Vagina (tissue), 2 donors: ENCODE results near the gene MAP3K14. TPM values are rescaled to one million over a fixed set of nuclear protein-coding genes. Genes with fewer than 3 reads are reported as not detected.

Source experiments
- DNase-seq, 2 donors: peaks; one replicate each; pipeline ENCODE4 v3.0.0-alpha.2; 2017; ENCODE audit errors: extremely low spot score in 2 of 2
- H3K27ac ChIP-seq: fragments of 200-600 bp; sonication (generic); one replicate; pipeline ENCODE4 v1.5.1; 2019
- H3K27me3 ChIP-seq: fragments of 200-600 bp; sonication (generic); one replicate; pipeline ENCODE4 v1.5.1; 2019
- H3K36me3 ChIP-seq, 2 donors: fragments of 200-600 bp; sonication (generic); one replicate each; pipeline ENCODE4 v1.5.1; 2017 to 2019
- H3K4me1 ChIP-seq: fragments of 200-600 bp; sonication (generic); one replicate; pipeline ENCODE4 v1.5.1; 2019
- H3K4me3 ChIP-seq, 2 donors: fragments of 200-600 bp; sonication (generic); 1 replicate in 1 of 2; 2 replicates in 1 of 2; pipeline ENCODE4 v1.5.1; 2016 to 2019
- H3K9me3 ChIP-seq: fragments of 200-600 bp; sonication (generic); one replicate; pipeline ENCODE4 v1.5.1; 2019
- POLR2A ChIP-seq, 2 donors: fragments of 450-650 bp; IDR thresholded peaks; one replicate each; pipeline ENCODE4 v1.6.1; 2017; ENCODE audit warnings: antibody characterized with exemption in 2 of 2, mild to moderate bottlenecking in 2 of 2, moderate library complexity in 2 of 2
- POLR2AphosphoS5 ChIP-seq, 2 donors: sonication (generic); formaldehyde crosslinking; IDR thresholded peaks; one replicate each; pipeline ENCODE4 v1.9.0; 2017; ENCODE audit warnings: antibody characterized with exemption in 2 of 2, mild to moderate bottlenecking in 2 of 2, low read depth in 1 of 2; ENCODE audit not compliant: insufficient read depth in 1 of 2
- intact Hi-C: fragments of 100-400 bp; cut with DNase I; formaldehyde crosslinking; loops from one replicate; pipeline ENCODE4 v1.15.1; 2023
- total RNA-seq: library from RNA; depleted of rRNA; stranded (reverse); fragments of >200 nt; gene quantifications from one replicate; pipeline ENCODE4 v1.2.3, GENCODE V29; 2016
- TF ChIP-seq, protein P1 (sequence below), 3 experiments: fragments of 450-650 bp in 2 of 3; fragments of 200-600 bp in 1 of 3; sonication (generic) in 1 of 3; IDR thresholded peaks; one replicate each; pipeline ENCODE4 v1.5.1; 2017 to 2019; ENCODE audit warnings: antibody characterized with exemption in 3 of 3, mild to moderate bottlenecking in 2 of 3, moderate library complexity in 2 of 3

The MAP3K14 gene
- total RNA-seq, 1 donor from 2014 or later: 9.8 TPM

GRCh38 chr17:45235416-45236281 is 81.2 kb downstream of the MAP3K14 start:
- no peak for TF ChIP-seq POLR2A (IDR thresholded peaks at IDR 0.05)
- TF ChIP-seq, protein P1, sequence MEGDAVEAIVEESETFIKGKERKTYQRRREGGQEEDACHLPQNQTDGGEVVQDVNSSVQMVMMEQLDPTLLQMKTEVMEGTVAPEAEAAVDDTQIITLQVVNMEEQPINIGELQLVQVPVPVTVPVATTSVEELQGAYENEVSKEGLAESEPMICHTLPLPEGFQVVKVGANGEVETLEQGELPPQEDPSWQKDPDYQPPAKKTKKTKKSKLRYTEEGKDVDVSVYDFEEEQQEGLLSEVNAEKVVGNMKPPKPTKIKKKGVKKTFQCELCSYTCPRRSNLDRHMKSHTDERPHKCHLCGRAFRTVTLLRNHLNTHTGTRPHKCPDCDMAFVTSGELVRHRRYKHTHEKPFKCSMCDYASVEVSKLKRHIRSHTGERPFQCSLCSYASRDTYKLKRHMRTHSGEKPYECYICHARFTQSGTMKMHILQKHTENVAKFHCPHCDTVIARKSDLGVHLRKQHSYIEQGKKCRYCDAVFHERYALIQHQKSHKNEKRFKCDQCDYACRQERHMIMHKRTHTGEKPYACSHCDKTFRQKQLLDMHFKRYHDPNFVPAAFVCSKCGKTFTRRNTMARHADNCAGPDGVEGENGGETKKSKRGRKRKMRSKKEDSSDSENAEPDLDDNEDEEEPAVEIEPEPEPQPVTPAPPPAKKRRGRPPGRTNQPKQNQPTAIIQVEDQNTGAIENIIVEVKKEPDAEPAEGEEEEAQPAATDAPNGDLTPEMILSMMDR (IDR thresholded peaks at IDR 0.05): peak; percentile 75 to 82 (median 78)

DNA sequence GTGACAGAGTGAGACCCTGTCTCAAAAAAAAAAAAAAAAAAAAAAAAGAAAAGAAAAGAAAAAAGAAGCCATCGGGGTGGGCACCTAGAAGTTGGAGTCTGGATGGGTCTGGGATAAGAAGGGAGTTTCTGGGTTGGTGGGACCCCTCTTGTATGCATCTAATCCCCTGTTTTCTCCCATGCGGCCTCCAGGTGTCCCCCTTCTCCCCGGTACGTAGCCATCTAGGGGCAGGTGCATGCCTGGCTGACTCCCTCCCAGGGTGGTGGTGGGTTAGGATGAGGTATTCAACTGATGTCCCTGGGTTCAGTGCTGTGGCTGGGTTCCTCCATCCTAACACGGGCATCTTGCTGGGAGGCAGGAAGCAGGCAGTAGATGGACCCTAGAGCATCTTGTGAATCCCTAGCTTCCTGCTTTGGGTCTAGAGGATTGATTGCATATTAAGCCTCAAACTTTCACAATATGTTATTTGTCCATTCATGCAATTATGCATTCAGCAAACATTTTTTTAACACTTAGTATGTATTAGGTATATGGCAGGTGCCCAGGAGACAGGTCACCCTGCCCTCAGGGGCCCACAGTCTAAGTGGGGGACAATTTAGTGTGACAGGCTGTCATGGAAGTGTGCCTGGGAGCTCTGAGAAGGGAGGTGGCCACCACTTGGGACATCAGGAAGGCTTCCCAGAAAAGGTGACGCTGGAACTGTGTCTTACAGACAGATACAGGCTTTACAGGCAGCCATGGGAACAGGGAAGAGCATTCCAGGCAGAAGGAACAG is 82.0 kb downstream of the MAP3K14 start:
- Histone ChIP-seq H3K4me3 (no peak overlapping the region), H3K27me3 (no peaks in the 10 kb centered on the region), H3K9me3 (no peaks in the 10 kb centered on the region), H3K27ac (no peak overlapping the region), H3K4me1 (peaks cover 20% of the 10 kb centered on the region), H3K36me3 (peaks cover 0 to 5% of the 10 kb centered on the region in 2 donors)
- intact Hi-C loops: no loop called here
- TF ChIP-seq, protein P1 (IDR thresholded peaks at IDR 0.05): no peak
- TF ChIP-seq POLR2A (IDR thresholded peaks at IDR 0.05) (no peak), POLR2AphosphoS5 (IDR thresholded peaks at IDR 0.05; ENCODE audit: insufficient read depth in 1 of 2, low read depth in 1 of 2) (no peak)
- no peak for DNase-seq

More at GRCh38 chr17:45235416-45236281, 81.2 kb downstream of the MAP3K14 start:
- no peaks in the 10 kb centered on the region for H3K9me3 ChIP-seq
- H3K27me3 ChIP-seq: no peaks in the 10 kb centered on the region
- H3K4me3 ChIP-seq: no peak overlapping the region
- H3K4me1 ChIP-seq: peaks cover 16% of the 10 kb centered on the region
- no peak overlapping the region for H3K27ac ChIP-seq
- no peak for DNase-seq
- peaks cover 0 to 5% of the 10 kb centered on the region in 2 donors for H3K36me3 ChIP-seq
- intact Hi-C loops: no loop called here

DNA sequence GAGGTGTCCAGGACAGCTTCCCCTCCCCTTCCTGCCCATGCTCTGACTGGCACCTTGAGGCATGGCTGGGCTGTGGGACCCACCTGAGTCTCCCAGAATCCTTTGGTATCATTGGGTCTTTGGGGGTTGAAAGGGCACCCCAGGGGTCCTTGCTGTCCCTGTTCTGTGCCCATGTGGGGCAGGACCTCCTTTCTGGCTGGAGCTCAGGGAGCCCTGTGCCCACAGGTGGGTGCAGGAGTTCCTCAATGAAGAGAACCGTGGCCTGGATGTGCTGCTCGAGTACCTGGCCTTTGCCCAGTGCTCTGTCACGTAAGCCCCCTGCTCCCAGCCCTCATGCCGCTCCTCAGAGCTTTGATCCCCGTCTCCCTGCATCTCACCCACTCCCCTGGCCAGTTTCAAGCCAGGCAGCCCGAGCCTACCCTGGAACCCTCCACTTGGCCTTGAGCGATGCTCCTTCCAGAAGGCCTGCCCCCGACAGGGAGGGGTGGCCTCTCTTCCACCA is 83.3 kb downstream of the MAP3K14 start:
- DNase-seq: no peak
- H3K36me3 ChIP-seq: peaks cover 0 to 5% of the 10 kb centered on the region in 2 donors
- intact Hi-C loops: no loop called here
- TF ChIP-seq POLR2AphosphoS5 (IDR thresholded peaks at IDR 0.05; ENCODE audit: insufficient read depth in 1 of 2, low read depth in 1 of 2): no peak
- no peak for TF ChIP-seq POLR2A (IDR thresholded peaks at IDR 0.05)
- H3K9me3 ChIP-seq: no peaks in the 10 kb centered on the region
- no peak overlapping the region for H3K27ac ChIP-seq
- peaks cover 33% of the 10 kb centered on the region for H3K4me1 ChIP-seq
- H3K4me3 ChIP-seq: no peak overlapping the region
- H3K27me3 ChIP-seq: no peaks in the 10 kb centered on the region

GRCh38 chr17:45232514-45233422 is 84.1 kb downstream of the MAP3K14 start:
- intact Hi-C loops: no loop called here
- no peak for DNase-seq
- Histone ChIP-seq H3K9me3 (no peaks in the 10 kb centered on the region), H3K4me3 (no peak overlapping the region), H3K36me3 (peaks cover 0 to 5% of the 10 kb centered on the region in 2 donors), H3K4me1 (peaks cover 40% of the 10 kb centered on the region), H3K27ac (no peak overlapping the region), H3K27me3 (no peaks in the 10 kb centered on the region)
- TF ChIP-seq, protein P1 (IDR thresholded peaks at IDR 0.05): no peak
- TF ChIP-seq POLR2AphosphoS5 (IDR thresholded peaks at IDR 0.05; ENCODE audit: insufficient read depth in 1 of 2, low read depth in 1 of 2) (no peak), POLR2A (IDR thresholded peaks at IDR 0.05) (no peak)
